Measurements from ENCODE around the gene KRTAP23-1.

Gene KRTAP23-1
- long read RNA-seq, donor 1: 0 reads
- long read RNA-seq, donor 2: 0 reads
- long read RNA-seq, donor 3: 0 reads
- long read RNA-seq, donor 4: 0 reads
- long read RNA-seq, donor 5: 0 reads
- long read RNA-seq, donor 6: 0 reads
- long read RNA-seq, donor 7: 0 reads
- long read RNA-seq, donor 8: 0 reads

- DNase-seq: no peak
Measured at GRCh38 chr21:30348506-30348905, at the start of gene KRTAP23-1. Gene KRTAP23-1 (minus strand): TSS chr21:30348606. CDS start chr21:30348606, 0 bp downstream.

DNA sequence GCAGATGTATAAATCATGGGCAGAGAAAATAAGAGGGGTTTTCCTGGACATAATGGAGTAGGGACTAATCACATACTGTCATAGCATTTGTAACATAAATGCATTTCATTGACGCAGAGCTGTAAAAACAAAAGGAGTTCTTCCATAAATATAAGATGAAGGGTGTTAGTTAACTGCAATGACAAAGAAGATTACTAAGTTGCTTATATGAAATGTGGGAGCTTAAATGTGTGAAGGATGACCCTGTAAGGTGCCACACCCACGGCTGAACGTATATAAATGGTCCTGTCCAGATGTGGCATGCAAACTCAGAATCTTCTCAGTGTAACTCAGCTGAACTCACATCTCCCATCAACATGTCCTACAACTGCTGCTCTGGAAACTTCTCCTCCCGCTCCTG is 47.3 kb upstream of the KRTAP23-1 start, which contains the start of gene KRTAP13-1:
TSS of gene KRTAP13-1 (plus strand) at position 301 of the 400 bp plus-strand sequence. CDS start at position 357, 56 bp downstream.
- no peak for DNase-seq

GRCh38 chr21:30391492-30392025 is 43.2 kb upstream of the KRTAP23-1 start:
- DNase-seq: no peak

- DNase-seq: no peak
Measured at GRCh38 chr21:30382201-30382600, 33.8 kb upstream of the KRTAP23-1 start.

GRCh38 chr21:30372139-30372770 is 23.8 kb upstream of the KRTAP23-1 start, which contains the start of gene KRTAP13-2:
Gene KRTAP13-2 (minus strand): TSS chr21:30372271. CDS start chr21:30372213, 58 bp downstream.
- no peak for DNase-seq

- no peak for DNase-seq
Measured at GRCh38 chr21:30355906-30356305, 7.5 kb upstream of the KRTAP23-1 start.

DNA sequence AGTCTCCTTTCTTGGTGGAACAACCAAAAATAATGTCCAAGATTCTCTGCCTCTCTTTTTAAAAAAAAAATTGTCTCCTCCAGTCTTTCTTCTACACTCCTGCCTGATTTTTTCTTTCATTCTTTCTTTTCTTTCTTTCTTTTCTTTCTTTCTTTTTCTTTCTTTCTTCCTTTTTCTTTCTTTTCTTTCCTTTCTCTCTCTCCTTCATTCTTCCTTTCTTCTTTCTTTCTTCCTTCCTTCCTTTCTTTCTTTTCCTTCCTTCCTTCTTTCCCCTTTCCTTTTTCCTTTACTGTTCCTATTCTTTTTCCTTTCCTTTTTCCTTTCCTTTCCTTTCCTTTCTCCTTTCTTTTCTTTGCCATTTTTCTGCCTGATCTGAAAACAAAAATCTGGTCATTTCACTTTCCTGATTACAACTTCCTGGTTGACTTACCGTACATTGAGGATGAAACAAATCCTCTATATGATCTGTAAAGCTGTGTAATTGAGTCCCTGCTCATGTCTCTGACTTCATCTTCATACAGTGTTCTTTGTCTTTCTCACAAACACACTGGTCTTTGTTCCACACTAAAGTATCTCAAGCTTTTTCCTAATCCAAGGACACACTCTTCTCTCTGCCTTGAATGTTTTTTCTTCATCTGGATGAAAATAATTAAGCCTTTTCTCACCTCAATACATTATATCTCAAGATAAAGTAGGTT is 6.1 kb upstream of the KRTAP23-1 start:
- DNase-seq: no peak

DNA sequence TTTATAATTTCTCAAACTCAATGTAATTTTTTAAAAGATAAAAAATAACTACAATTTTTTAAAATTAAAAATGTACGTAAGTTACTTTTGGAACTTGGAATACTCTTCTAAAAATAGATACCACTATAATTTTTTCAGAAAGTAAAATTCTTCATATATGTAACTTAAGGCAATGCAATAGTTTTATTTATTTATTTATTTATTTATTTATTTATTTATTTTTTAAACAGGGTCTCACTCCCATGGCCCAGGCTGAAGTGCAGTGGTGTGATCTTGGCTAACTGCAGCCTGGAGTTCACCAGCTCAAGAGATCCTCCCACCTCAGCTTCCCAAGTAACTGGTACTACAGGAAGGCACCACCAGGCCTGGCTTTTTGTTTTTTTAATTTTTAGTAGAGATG is 3.1 kb upstream of the KRTAP23-1 start:
- DNase-seq: no peak

DNA sequence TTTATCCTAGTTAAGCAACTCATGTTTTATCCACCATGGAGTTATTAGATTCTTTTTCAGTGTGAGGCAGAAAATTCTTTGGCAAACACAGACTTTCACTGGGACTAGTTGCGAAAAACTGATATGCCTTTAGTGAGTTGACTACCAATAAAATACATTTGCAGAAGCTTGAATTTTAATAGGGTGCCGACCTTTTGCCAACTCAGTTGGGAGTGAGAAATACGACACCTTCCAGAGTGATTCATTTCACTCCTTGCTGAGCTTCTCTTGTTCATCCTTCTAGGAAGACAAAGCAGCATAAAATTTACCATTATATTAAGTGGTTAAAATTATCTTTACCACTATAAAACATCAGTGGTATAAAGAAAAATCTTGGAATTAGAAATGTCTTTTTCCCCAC is 1.2 kb upstream of the KRTAP23-1 start:
- no peak for DNase-seq

- DNase-seq: no peak
Measured at GRCh38 chr21:30345014-30345413, 3.4 kb downstream of the KRTAP23-1 start.

DNA sequence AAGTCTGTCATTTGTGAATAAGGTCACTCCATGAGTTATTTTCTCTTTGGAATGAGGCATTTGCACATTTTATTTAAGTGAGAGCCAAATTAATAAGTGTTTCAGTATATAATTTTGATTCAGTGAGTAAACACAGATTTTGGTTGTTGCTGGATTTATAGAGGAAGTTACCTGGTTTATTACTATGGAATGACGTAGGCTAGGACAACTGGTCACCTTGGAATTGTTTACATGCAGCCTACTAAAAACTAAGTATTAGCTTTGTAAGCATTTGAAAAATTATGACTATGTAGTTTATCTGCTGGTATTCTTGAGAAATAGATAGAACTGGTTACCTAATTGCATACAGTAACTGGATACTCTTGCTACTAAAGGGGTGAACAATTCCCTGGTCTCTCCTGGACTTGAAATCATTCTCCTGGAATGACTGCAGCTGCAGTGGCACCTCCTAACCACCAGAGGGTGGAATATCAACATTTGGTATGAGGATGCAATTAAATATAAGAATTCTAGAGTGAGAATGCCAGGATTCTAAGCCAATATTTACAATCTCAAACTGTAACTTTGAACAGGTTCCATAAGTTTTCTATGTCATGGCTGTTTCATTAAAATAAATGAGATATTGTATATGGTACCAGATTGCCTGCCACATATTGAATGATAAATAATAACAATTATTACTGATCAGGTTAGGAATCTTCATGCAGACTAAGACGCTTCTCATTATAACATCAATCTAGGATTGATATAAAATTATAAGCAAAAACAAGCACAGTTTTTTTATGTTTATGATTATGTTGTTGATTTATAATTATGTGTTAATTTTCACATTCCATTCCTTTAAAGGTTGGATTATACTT is 7.5 kb downstream of the KRTAP23-1 start:
- DNase-seq: no peak

DNA sequence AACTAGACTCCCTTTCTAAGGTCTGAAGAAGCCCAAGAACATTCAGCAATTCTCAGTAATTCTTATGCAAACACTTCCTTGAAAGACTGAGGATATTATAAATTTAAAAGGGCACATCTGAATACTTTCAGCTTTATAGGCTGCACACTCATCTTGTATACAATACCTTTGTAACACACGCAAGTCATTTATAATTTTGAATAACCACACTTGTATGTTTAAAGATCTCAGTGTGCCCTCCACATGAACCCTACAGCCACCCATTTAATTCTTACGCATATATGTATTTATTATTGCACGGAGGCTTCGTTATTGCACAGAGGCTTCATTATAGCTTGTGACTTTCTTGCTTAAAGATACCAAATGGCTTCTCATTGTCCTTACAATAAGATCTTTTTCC is 9.7 kb downstream of the KRTAP23-1 start:
- no peak for DNase-seq

DNA sequence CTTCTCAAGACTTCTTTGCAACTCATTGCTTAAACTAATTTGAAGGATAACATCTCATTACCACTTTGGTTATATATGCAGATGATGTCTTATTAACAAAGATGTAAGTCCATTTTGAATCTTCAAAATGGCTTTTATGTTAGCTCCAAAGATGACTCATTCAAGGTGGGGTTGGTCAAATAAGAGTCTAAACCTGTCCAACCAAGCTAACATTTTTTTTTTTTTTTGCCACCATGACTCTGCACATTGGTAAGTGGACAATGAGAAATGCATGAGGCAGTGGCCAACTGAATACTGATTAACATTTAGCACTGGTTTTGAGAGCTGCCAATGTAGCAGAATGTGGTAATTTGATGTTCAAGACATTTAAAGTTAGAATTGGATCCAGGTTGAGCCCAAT is 10.6 kb downstream of the KRTAP23-1 start:
- DNase-seq: no peak

- no peak for DNase-seq
Measured at GRCh38 chr21:30337276-30337744, 11.1 kb downstream of the KRTAP23-1 start, which contains the start of gene KRTAP27-1. Gene KRTAP27-1 (minus strand): TSS chr21:30337694. CDS start chr21:30337668, 26 bp downstream.

- DNase-seq: no peak
Measured at GRCh38 chr21:30336596-30336995, 11.8 kb downstream of the KRTAP23-1 start.

DNA sequence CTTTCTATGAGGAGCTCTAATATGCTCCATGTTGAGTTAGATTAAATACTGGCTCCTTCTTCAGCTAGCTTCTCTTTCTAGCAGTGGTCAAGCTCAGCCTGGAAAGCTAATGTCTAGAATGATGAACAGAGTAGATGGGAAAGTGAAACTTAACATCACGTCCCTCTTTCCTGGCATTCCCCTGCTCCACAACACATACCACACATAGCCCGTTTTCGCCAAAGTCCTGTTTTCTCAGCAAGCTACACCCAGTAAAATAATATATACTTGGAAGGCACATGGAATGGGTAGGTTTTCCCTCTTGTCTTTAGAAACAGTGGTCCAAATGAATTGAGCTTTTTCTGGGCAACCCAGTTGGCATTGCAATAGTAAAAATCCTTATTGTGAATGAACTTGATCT is 14.7 kb downstream of the KRTAP23-1 start:
- no peak for DNase-seq

GRCh38 chr21:30332681-30333080 is 15.7 kb downstream of the KRTAP23-1 start:
- DNase-seq: no peak

DNA sequence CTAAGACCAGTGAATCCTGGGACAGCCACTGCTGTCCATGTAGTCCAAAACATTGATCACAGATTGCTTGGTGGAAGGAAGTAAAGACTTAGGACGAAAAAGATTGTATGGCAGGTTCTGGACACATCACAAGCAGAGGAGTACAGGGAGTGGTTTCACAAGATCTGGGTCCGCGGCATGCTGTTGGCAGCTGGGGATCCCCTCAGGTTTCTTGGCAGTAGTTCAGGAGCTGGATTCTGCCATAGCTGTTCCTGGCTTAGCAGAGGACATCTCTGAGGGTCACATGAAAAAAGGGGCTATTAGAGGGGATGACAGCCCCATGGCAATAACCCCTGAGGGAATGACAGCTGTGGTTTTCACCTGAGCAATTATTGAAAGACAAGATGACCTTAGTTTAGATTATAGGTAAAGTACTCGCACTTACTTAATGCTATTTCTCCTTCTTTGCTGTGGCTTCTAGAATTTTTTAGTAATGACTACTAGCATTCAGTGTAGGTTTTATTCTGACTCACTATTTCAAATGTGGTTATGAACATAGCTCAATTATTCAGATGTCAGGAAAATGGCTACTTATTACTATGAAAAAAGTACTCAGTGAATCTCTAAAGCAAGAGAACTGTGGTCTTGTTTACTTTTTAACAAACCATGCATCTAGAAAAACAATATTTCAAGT is 19.1 kb downstream of the KRTAP23-1 start:
- DNase-seq: no peak

- no peak for DNase-seq
Measured at GRCh38 chr21:30326390-30326789, 22.0 kb downstream of the KRTAP23-1 start.

GRCh38 chr21:30320215-30320614 is 28.2 kb downstream of the KRTAP23-1 start, which contains the start of gene KRTAP26-1:
Gene KRTAP26-1 (minus strand): TSS chr21:30320315. CDS start chr21:30320035, 280 bp downstream.
- DNase-seq: no peak

DNA sequence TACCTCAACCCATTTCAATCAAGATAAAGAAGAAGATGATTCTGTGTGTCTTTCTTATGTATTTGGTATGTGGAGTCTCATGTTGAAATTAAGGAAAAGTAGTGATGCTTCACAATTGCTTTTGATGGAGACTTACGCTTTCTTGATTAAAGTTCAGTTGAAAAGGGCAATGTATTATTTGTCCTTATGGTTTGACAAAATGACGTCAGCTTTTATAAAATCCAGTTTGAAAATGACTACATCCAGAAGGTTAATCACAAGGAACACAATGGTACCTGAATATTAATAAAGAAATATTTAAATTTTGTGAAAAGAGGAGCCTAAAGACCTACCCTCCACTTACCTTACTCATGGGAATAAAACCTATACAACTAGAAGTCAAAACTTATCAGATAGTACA is 32.7 kb downstream of the KRTAP23-1 start:
- no peak for DNase-seq
